ENCODE measurements around the gene ENTHD1. TPM values are rescaled to one million over a fixed set of nuclear protein-coding genes. Genes with fewer than 3 reads are reported as not detected.

The ENTHD1 gene
- total and polyA plus RNA-seq, 2 of the 8 experiments (the other 6 are each of a cell fraction or from before 2014, with no cell fraction given) = not detected

GRCh38 chr22:39805117-39805516, 88.4 kb downstream of the ENTHD1 start:
- Histone ChIP-seq H3K14ac (ENCODE audit: insufficient read length) (no peak overlapping the region), H4K91ac (replicated peaks; ENCODE audit: insufficient read length, low read length) (no peak overlapping the region), H3K9me3 (ENCODE audit: insufficient read depth in 2 of 2, low read depth in 1 of 2, low read length in 1 of 2) (no peaks in the 10 kb centered on the region), H4K8ac (ENCODE audit: extremely low read depth, insufficient read depth, low read length) (no peak overlapping the region), H3K4me2 (ENCODE audit: insufficient read depth in 1 of 2, low read depth in 2 of 2, low read length in 2 of 2) (no peak overlapping the region), H2AFZ (ENCODE audit: low read length) (no peak overlapping the region), H3K79me1 (ENCODE audit: low read depth, low read length) (no peaks in the 10 kb centered on the region; the same call in 1 of the 2 replicates), H3K36me3 (ENCODE audit: control insufficient read depth in 2 of 4, insufficient read depth in 4 of 4, low read length in 3 of 4) (no peaks in the 10 kb centered on the region), H2BK20ac (ENCODE audit: low read length) (no peak overlapping the region), H4K5ac (ENCODE audit: insufficient read length, low read depth, low read length) (no peak overlapping the region), H3K23ac (ENCODE audit: insufficient read length) (no peak overlapping the region), H2BK12ac (ENCODE audit: low read depth, low read length) (no peak overlapping the region), H2AK5ac (ENCODE audit: low read depth, low read length) (no peak overlapping the region), H2BK120ac (replicated peaks; ENCODE audit: low read depth, low read length) (no peak overlapping the region), H2BK5ac (ENCODE audit: low read depth, low read length) (no peak overlapping the region), H3K18ac (ENCODE audit: extremely low read depth, low read length) (no peak overlapping the region), H3K4me1 (replicated peaks in 1 of 4; ENCODE audit: control insufficient read depth in 3 of 4, insufficient read depth in 4 of 4, low read length in 3 of 4) (peaks cover 0 to 3% (median 0%) of the 10 kb centered on the region in 4 experiments; a peak in 1 of 7 replicates), H3K27me3 (replicated peaks in 1 of 4; ENCODE audit: control insufficient read depth in 3 of 4, extremely low read depth in 1 of 4, insufficient read depth in 3 of 4, low read length in 3 of 4) (no peaks in the 10 kb centered on the region; a peak in 2 of 7 replicates), H3K79me2 (ENCODE audit: control insufficient read depth in 1 of 2, insufficient read depth in 2 of 2, low read length in 2 of 2) (no peaks in the 10 kb centered on the region), H3K27ac (ENCODE audit: low read depth, low read length) (no peak overlapping the region), H4K20me1 (replicated peaks in 1 of 2; ENCODE audit: control insufficient read depth in 1 of 2, insufficient read depth in 2 of 2, low read length in 2 of 2) (no peaks in the 10 kb centered on the region), H3K56ac (replicated peaks; ENCODE audit: insufficient read length, low read depth, low read length) (no peak overlapping the region), H2BK15ac (ENCODE audit: low read length) (no peak overlapping the region), H3K9ac (replicated peaks in 1 of 4; ENCODE audit: extremely low read depth in 1 of 4, low read depth in 3 of 4, low read length in 3 of 4) (no peak overlapping the region), H3K4ac (replicated peaks; ENCODE audit: insufficient read length, low read depth, low read length) (no peak overlapping the region), H3K23me2 (ENCODE audit: low read depth, low read length) (no peaks in the 10 kb centered on the region), H3K4me3 (ENCODE audit: extremely low read depth in 1 of 4, insufficient read depth in 2 of 4, low read depth in 3 of 4, low read length in 4 of 4) (no peak overlapping the region)
- POLR2A ChIA-PET (ENCODE audit: partially characterized antibody) = no interaction called here
- WGBS, 2 experiments (ENCODE audit: extremely low coverage in 1 of 2, insufficient coverage in 1 of 2, insufficient read length in 1 of 2, insufficient replicate concordance in 2 of 2, low coverage in 1 of 2, low lambda C conversion rate in 2 of 2, missing lambda C conversion rate in 1 of 2) = 89% methylated on average over 5 of the region's 5 CpGs; no CpG with 5 or more reads in 1 of the 2 experiments
- CTCF ChIA-PET (ENCODE audit: partially characterized antibody) = interaction anchor here (1.0 to 1.4 kb wide), 3 partner anchors 63 to 262 kb away, joined by 3 to 6 read pairs (median 4); no protein-coding TSS in a partner anchor
- no peak for DNase-seq (ENCODE audit: low read depth in 1 of 2, low spot score in 2 of 2)
- FAIRE-seq = no peak
- TF ChIP-seq FOSL1 (IDR thresholded peaks at IDR 0.05; ENCODE audit: insufficient read depth, low read depth, low read length) (no peak), NRF1 (IDR thresholded peaks at IDR 0.05; ENCODE audit: low read depth, low read length) (no peak), SUZ12 (IDR thresholded peaks at IDR 0.05; ENCODE audit: low read length) (no peak), ATF3 (IDR thresholded peaks at IDR 0.05; ENCODE audit: insufficient read depth, low read depth, low read length) (no peak), JUND (IDR thresholded peaks at IDR 0.05; ENCODE audit: low read length) (no peak), BCL11A (IDR thresholded peaks at IDR 0.05; ENCODE audit: low read depth in 2 of 2, low read length in 2 of 2) (no peak), USF2 (IDR thresholded peaks at IDR 0.05; ENCODE audit: low read length) (no peak)

All from H1 (cell line).